GM21825 (cell line): ENCODE results near the gene CD38.

Experiments
- ATAC-seq: cut with Tn5 transposase; IDR thresholded peaks from one replicate; pipeline ENCODE4 v1.9.1; 2021; ENCODE audit warnings: mild to moderate bottlenecking, moderate library complexity; ENCODE audit not compliant: unreplicated experiment

CD38 gene

DNA sequence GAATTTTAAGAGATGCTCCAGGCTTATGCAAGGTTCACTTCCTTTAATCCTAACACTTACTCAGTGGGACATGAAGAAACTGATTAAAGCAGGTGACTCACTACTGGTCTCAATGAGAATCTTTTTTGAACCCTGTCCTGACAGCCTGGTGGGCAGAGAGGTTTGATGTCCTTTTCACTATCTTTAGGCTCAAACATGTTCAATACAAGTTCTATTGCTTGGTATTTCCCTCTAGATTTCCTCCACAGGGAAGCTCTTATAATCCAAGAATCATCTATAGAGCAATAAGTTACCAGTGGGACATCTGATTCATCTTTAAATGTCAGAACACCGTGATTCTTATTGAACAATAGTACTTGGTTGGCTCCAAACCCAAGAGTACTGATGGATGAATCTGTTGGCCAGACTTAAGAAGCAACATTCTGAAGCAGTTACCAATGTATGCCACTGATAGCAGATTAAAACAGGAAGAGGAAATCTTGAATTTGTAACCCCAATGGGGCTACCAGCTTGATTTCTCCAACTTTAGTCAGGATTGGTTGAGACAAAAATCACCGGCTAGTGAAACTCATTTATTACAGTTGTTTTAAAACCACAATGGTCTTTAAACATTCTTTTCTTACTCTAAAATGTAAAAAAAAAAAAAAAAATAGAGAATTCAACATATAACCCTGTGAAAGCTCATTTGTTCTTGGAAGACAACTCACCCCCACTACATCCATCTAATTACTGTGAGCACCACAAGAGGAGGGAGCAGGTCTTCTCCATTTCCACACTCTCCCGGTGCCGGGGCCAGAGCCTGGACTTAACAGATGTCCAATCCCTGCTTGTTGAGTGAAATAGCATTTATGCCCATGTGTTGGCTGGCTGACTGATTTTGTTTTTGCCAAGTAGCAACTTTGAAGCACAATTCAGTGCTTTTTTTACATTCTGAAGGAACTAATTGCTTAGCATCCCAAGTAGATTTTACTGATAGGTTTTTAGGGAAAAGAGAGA is 117.1 kb downstream of the CD38 start:
- ATAC-seq: no peak

GRCh38 chr4:15897577-15897976 is 119.4 kb downstream of the CD38 start:
- ATAC-seq: no peak

DNA sequence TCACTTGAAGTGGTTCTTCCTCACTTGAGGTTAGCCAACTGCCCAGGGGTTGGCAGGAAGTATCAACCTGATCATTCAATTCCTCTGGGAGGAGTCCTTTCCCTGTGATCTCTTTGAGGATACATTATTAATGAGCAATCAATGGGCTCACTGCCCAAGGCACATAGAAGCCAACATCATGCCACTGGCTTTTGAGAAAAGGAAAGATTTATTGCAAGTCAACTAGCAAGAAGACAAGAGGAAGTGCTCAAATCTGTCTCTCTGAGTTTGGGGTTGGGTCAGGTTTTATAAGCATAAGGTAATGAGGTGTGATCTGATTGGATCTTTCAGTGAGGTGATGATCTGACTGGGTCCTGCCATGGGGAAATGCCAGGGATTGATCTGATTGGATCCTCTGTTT is 120.8 kb downstream of the CD38 start:
- ATAC-seq: no peak

DNA sequence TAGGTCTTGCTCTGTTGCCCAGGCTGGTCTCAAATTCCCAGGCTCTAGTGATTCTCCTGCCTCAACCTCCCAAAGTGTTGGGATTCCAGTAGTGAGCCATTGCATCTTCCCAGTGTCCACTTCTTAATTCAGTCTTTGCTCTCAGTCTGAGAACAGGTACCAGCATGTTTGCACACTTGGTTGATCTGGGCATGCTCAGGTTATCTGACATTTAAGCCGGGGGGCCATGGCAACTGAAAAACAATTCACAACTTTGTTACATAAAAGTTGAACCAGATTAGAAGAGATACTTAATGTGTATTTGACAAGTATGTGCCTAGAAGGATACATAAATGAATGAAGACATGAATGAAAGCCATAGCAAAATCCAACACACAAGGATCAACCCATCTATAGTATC is 121.4 kb downstream of the CD38 start:
- ATAC-seq: no peak

DNA sequence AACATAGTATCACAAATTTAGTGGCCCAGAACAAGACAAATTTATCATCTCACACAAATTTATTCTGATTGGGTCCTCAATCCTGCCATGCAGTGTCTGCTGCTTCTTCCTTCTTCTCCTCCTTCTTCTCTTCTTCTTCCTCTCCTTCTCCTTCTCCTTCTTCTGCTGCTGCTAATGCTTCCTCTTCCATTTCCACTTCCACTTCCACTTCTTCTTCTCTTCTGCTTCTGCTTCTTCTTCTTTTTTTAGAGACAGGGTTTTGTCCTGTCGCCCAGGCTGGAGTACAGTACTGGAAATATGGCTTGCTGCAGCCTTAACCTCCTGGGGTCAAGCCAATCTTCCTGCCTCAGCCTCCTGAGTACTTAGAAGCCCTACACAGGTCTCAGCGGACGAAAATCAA is 122.9 kb downstream of the CD38 start:
- no peak for ATAC-seq

DNA sequence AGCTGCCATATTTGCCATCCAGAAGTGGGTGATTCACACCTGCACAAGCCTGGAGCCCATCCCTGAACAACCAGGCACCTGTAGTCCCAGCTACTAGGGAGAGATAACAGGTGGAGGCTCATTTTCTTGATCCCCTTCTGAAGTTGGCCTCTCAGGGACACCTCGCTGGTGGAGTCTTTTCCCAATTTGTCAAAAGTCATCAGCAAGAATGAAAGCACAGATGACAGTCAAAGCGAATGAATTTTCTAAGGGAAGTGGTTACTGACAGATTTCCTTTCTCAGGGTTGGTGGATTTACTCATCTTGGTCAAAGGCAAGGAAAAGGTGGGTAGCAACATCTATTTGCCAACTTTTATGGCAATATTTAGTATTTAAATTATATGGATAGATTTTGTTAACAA is 123.9 kb downstream of the CD38 start:
- no peak for ATAC-seq

GRCh38 chr4:15902746-15903145 is 124.6 kb downstream of the CD38 start:
- no peak for ATAC-seq
